GM12872 (cell line): ENCODE measurements around the gene ANO9.

Experiments
- CTCF ChIP-seq: IDR thresholded peaks from 3 replicates; pipeline ENCODE4 v1.5.1; 2011; ENCODE audit warnings: low read depth, mild to moderate bottlenecking, low read length, moderate library complexity; ENCODE audit not compliant: insufficient read depth

The ANO9 gene

GRCh38 chr11:453564-453963 lies 11.8 kb upstream of the ANO9 start:
- no peak for TF ChIP-seq CTCF

GRCh38 chr11:452916-453527 lies 11.2 kb upstream of the ANO9 start:
- no peak for TF ChIP-seq CTCF

- TF ChIP-seq CTCF = no peak
Measured at GRCh38 chr11:452203-452744, 10.5 kb upstream of the ANO9 start.

- TF ChIP-seq CTCF = no peak
Measured at GRCh38 chr11:451738-452137, 9.9 kb upstream of the ANO9 start.

- TF ChIP-seq CTCF = peak; percentile 51
Measured at GRCh38 chr11:450809-451451, 9.1 kb upstream of the ANO9 start.

- TF ChIP-seq CTCF = no peak
Measured at GRCh38 chr11:449889-450808, 8.3 kb upstream of the ANO9 start, which contains the start of gene PTDSS2. Gene PTDSS2, plus strand, starts transcription at chr11:450279. Its CDS starts 177 bp downstream, at chr11:450456.
